NOMO-1 treated with dmso at 0.1 percent for 144 hours (cell line): ENCODE data around the gene LIMS3.
"Not testable (repeated sequence)": the region's sequence is repeated elsewhere in the genome, so short reads cannot be mapped to it uniquely, and the experiment has no call there.

Experiments
- DNase-seq: peaks from one replicate; lab custom pipeline; 2025; ENCODE audit not compliant: unreplicated experiment; lab: John Stamatoyannopoulos, UW

The LIMS3 gene

GRCh38 chr2:109921543-109922384 lies 23.3 kb downstream of the LIMS3 start:
- DNase-seq, result not testable (repeated sequence)

DNA sequence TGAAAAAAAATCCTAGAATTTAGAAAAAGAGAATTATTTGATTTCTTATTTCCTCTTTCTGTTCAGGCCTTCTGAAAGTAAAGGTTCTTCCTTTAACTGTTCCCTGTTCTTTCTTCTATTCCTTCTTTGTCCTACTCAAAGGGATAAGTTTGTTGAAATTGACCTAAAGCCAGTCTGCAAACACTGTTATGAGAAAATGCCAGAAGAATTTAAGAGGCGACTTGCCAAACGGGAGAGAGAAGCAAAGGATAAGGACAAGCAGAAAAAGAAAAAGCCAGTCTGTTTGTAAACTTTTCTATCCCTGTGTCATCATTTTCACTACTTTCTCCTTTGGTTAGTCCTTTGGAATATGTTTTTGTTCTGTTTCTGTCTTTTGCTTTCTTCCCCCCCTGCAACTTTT lies 26.0 kb downstream of the LIMS3 start:
- DNase-seq, result not testable (repeated sequence)

- not testable (repeated sequence) for DNase-seq
Observed at GRCh38 chr2:109927803-109928202, 29.3 kb downstream of the LIMS3 start.

DNA sequence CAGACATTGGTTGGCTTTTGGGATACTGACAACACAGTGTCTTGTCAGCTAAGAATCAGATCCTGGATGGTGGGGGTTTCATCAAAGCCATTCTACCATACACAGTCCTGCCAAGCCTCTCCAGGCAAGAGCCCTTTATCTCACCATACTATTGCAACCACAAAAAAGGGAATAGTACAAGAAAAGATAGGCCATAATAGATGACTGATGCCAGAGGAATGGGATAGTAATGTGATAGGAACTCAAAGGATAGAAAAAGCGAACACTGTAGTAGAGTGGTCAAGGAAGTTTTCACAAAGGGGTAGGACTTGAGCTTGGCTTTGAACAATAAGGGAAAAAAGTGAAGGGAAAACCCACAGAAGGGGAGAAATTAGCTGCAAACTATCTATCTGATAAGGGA lies 30.7 kb downstream of the LIMS3 start:
- DNase-seq, result not testable (repeated sequence)

GRCh38 chr2:109936534-109936933 lies 38.0 kb downstream of the LIMS3 start:
- not testable (repeated sequence) for DNase-seq

DNA sequence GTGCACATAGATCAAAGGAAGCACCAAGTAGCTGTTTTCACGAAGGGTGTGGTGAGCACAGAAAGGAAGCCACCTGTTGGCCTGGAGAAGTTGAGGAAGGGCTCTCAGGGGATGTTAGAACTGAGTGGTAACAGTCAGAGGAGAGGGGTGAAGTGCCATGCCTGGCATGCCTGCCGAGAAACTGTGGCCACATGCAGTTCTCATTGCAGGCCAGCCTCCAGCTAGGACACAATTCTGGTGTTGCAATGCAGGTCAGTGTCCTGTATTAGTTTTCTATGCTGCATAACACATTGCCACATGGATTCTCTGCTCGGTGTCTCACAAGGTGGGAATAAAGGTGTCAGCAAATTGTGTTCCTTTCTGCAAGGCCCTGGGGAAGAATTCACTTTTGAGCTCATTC lies 46.9 kb downstream of the LIMS3 start:
- DNase-seq, result not testable (repeated sequence)

GRCh38 chr2:109947262-109947958 lies 48.9 kb downstream of the LIMS3 start:
- DNase-seq, result not testable (repeated sequence)

- DNase-seq, result not testable (repeated sequence)
Observed at GRCh38 chr2:109947959-109948520, 49.6 kb downstream of the LIMS3 start.

GRCh38 chr2:109950146-109950843 lies 51.8 kb downstream of the LIMS3 start:
- DNase-seq, result not testable (repeated sequence)

GRCh38 chr2:109963942-109964341 lies 65.5 kb downstream of the LIMS3 start:
- DNase-seq, result not testable (repeated sequence)

GRCh38 chr2:109965482-109965881 lies 67.0 kb downstream of the LIMS3 start:
- DNase-seq, result not testable (repeated sequence)

GRCh38 chr2:109966107-109966736 lies 67.7 kb downstream of the LIMS3 start:
- not testable (repeated sequence) for DNase-seq

GRCh38 chr2:109966858-109967257 lies 68.4 kb downstream of the LIMS3 start:
- DNase-seq, result not testable (repeated sequence)

DNA sequence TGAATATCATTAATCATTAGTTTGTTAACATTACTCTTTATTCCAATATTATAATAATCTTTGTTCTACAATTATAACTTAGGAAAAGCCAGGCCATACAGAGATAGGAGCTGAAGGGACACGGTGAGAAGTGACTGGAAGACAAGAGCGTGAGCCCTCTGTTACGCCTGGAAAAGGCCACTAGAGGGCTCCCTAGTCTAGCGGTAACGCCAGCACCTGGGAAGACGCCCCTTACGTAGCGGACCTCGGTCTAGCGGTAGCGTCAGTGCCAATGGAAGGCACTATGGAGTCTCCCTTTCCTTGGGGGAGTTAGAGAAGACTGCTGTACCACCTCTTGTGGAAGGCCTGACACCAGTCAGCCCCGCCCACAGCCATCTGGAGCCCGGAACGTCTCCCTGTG lies 71.4 kb downstream of the LIMS3 start:
- not testable (repeated sequence) for DNase-seq

GRCh38 chr2:109971710-109972109 lies 73.2 kb downstream of the LIMS3 start:
- DNase-seq, result not testable (repeated sequence)
